SIG-M5 treated with dmso at 0.1 percent for 504 hours (cell line): ENCODE data around the gene SLC27A2.
"Not testable (repeated sequence)": the region's sequence is repeated elsewhere in the genome, so short reads cannot be mapped to it uniquely, and the experiment has no call there.

Source experiments
- DNase-seq: peaks from one replicate; lab custom pipeline; 2025; ENCODE audit not compliant: unreplicated experiment; lab: John Stamatoyannopoulos, UW

Gene SLC27A2

GRCh38 chr15:50181969-50182218, at the start of gene SLC27A2:
Gene SLC27A2, plus strand, starts transcription at chr15:50182196. Its CDS starts 232 bp downstream, at chr15:50182428.
- DNase-seq, result no peak

GRCh38 chr15:50132251-50132984, 49.6 kb upstream of the SLC27A2 start:
- peak; percentile 84 for DNase-seq

- DNase-seq, result peak; percentile 95
Measured at GRCh38 chr15:50134524-50135024, 47.4 kb upstream of the SLC27A2 start.

DNA sequence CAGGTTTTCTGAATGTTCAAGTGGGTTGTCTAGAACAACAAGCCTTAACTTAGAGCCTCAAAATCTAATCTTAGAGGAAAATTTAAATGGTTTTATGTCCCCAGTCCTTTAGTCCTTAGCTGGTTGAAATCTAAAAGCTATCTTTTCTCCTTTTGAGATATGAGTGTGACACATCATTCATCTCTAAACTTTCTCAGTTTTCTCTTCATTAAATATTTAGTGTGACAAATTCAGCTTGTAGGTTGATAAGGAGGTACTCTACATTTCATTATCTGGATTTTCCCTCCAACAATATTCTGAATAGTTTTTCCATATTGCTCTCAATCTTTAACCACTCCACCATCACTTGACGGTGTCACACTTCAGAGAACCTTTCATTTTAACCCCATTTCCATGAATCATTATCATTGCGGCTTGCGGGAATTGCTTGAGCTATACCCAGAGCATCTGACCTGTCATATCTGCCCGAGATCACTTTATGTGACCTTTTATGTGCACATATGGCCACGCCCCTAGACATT, 46.9 kb upstream of the SLC27A2 start:
- peak; percentile 44 for DNase-seq

GRCh38 chr15:50137330-50137761, 44.6 kb upstream of the SLC27A2 start:
- DNase-seq, result no peak

DNA sequence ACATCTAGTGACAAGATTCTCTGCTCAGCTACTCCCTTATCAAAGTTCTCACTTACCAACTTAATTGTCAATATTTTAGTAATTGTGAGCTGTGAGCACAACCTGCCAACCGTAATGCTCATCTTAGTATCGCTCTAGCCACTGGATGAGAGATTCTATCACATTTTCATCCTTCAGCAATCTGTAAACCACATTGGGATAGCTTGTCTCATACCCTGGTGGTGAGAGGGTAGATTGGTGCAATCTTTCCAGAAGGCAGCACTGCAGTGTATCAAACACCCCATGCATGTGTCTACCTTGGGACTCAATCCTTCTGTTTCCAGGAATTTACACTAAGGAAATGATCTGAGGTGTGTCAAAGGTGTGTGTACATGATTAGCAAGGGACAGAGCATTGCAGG, 44.1 kb upstream of the SLC27A2 start:
- DNase-seq, result no peak

- no peak for DNase-seq
Measured at GRCh38 chr15:50138391-50138790, 43.6 kb upstream of the SLC27A2 start.

DNA sequence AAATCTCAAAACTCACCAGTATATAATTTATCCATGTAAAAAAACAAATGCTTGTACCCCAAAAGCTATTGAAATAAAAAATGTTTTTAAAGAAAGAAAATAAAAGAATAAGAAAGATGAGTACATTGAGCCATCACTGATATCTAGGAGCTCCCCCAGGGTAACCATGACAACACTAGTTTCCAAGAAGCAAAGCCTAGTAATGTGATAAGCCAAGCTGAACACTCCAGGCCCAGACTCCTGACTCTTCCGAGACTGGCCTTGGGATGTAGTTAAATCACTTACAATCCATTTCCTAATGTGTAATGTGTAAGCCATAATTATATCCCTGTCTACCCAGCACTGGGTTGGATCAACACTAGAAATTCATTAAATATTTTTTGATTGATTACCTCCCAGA, 41.9 kb upstream of the SLC27A2 start:
- DNase-seq, result no peak

DNA sequence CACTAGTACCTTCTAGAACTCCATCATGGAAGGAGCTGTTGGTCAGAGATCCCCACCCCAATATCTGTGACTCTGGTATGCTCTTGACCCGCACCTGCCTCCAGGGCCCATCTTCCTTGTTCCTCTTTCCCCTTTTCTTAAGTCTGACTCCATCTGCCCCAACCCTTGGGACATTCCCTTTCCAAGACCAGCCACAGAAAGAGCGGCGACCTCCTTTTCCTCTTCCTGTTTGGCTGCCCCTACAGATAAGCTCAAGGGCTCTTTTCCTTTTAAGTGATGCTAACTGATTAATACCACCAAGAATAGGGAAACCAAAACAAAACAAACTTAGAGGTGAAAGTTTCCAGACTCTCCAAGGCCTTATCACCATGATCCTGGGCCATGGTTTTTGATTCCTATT, 41.0 kb upstream of the SLC27A2 start:
- no peak for DNase-seq

DNA sequence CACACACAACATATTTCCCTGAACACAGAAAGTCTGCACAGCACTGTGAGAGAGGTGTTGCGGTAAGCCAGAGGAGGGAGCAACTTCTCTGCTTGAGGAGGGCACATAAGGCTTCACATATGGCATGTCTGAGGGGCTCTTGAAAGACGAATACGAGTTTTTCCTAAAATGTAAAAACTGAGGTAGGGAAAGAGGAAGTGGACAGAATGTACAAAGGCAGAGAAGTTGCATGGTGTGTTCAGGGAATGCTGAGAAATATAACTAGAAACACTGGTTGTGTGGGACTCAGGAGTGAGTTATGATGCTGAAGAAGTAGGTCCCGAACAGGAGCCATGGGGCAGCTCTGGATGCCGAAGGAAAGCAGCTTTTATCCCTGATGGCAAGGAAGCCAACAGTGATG, 40.1 kb upstream of the SLC27A2 start:
- no peak for DNase-seq

GRCh38 chr15:50143255-50143860, 38.6 kb upstream of the SLC27A2 start:
- no peak for DNase-seq

GRCh38 chr15:50144341-50145120, 37.5 kb upstream of the SLC27A2 start:
- DNase-seq, result no peak

DNA sequence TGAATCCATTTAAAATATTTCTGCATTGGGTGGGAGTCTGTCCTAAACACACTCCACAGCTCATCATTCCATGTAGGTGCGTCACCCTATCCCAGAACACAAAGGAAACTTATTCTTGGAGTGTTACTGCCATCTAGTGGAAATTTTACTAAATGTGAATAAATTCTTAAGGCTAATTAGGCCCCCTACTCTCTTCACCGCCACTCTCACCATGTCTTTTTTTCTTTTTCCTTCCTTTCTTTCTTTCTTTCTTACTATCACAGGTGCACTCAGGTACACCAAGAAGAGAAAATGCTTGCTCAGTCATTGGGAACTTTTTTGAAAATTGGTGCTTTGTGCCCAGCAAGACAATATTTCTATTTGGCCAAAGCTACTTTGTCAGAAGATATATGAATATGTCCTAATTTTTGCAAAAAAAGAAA, 36.5 kb upstream of the SLC27A2 start:
- peak; percentile 64 for DNase-seq

- DNase-seq, result no peak
Measured at GRCh38 chr15:50146632-50147031, 35.4 kb upstream of the SLC27A2 start.

DNA sequence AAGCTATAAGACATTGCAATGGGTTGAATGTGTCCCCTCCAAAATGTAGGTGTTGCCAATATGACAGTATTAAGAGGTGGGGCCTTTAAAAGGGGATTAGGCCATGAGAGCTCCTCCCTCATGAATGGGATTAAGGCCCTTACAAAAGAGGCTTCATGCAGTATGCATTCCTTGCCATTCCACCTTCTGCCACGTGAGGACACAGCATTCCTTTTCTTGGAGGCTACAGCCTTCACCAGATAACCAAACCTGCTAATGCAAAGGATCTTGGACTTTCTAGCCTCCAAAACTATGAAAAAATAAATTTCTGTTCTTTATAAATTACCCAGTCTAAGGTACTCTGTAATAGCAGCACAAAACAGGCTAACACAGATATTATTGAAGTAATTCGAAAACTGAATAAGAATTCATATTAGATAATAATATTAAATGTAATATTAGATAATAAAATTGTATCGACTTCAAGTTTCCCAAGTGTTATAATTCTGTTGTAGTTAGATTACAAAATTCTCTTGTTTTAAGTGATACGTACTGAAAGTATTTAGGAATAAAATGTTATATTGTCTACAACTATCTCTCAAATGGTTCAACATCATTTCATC, 33.5 kb upstream of the SLC27A2 start:
- peak; percentile 67 for DNase-seq

- no peak for DNase-seq
Measured at GRCh38 chr15:50149090-50149489, 32.9 kb upstream of the SLC27A2 start.

- DNase-seq, result no peak
Measured at GRCh38 chr15:50150349-50150748, 31.6 kb upstream of the SLC27A2 start.

- DNase-seq, result no peak
Measured at GRCh38 chr15:50150851-50151250, 31.1 kb upstream of the SLC27A2 start.

- DNase-seq, result no peak
Measured at GRCh38 chr15:50151476-50151875, 30.5 kb upstream of the SLC27A2 start.

DNA sequence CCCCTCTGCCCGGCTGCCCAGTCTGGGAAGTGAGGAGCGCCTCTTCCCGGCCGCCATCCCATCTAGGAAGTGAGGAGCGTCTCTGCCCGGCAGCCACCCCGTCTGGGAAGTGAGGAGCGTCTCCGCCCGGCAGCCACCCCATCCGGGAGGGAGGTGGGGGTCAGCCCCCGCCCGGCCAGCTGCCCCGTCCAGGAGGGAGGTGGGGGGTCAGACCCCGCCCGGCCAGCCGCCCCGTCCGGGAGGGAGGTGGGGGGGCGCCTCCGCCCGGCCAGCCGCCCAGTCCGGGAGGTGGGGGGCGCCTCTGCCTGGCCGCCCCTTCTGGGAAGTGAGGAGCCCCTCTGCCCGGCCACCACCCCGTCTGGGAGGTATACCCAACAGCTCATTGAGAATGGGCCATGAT, 23.8 kb upstream of the SLC27A2 start:
- DNase-seq, result not testable (repeated sequence)

- DNase-seq, result no peak
Measured at GRCh38 chr15:50162969-50163718, 18.9 kb upstream of the SLC27A2 start.
